ENCODE results near the gene AP2M1.
"Not testable (repeated sequence)": the region's sequence is repeated elsewhere in the genome, so short reads cannot be mapped to it uniquely, and the experiment has no call there.

Gene AP2M1

DNA sequence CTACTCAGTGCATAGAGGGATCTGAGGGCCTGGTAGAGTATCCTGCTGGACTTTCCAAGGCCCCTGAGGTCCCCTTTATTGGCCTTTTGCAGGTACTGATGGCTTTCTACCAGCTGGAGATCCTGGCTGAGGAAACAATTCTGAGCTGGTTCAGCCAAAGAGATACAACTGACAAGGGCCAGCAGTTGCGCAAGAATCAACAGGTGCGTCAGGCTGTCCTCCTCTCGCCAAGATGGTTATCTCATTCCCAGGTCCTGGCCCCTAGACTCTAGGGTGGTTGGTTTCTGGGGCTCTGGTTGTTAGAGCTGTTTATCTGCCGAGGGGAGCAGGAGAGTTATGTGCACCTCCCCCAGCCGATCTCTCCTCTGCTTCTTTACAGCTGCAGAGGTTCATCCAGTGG, 30.1 kb upstream of the AP2M1 start:
- no peaks in the 10 kb centered on the region for H3K4me1 ChIP-seq
- no peaks in the 10 kb centered on the region for H3K27me3 ChIP-seq
- peaks cover 70% of the 10 kb centered on the region for H3K36me3 ChIP-seq
- H3K4me3 ChIP-seq (ENCODE audit: low read depth, low read length), result no peak overlapping the region
- no peaks in the 10 kb centered on the region for H3K9me3 ChIP-seq
- DNase-seq, result no peak
- TF ChIP-seq, protein P1, sequence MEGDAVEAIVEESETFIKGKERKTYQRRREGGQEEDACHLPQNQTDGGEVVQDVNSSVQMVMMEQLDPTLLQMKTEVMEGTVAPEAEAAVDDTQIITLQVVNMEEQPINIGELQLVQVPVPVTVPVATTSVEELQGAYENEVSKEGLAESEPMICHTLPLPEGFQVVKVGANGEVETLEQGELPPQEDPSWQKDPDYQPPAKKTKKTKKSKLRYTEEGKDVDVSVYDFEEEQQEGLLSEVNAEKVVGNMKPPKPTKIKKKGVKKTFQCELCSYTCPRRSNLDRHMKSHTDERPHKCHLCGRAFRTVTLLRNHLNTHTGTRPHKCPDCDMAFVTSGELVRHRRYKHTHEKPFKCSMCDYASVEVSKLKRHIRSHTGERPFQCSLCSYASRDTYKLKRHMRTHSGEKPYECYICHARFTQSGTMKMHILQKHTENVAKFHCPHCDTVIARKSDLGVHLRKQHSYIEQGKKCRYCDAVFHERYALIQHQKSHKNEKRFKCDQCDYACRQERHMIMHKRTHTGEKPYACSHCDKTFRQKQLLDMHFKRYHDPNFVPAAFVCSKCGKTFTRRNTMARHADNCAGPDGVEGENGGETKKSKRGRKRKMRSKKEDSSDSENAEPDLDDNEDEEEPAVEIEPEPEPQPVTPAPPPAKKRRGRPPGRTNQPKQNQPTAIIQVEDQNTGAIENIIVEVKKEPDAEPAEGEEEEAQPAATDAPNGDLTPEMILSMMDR (IDR thresholded peaks at IDR 0.05; ENCODE audit: low read depth, low read length), result no peak

DNA sequence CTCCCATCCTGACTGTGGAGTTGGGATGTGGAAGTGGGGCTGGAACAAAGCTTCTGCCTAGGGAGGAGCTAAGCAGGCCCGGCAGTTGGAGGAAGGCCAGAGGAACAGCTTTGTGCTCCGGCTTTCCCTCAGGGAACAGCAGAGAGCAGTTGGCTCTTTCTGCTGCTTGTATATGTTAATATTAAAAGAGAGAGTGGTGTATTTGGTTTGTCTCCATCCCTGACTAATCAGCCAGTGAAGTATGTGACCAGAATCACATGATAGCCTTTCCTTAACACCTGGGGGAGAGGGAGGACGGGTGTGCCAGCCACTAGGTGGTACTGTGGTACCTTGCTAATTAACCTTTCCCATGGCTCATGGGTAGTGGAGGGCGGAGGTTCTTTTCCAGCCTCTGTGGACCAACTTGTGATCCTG, 29.5 kb upstream of the AP2M1 start:
- DNase-seq, result peak; percentile 60
- H3K27me3 ChIP-seq, result no peaks in the 10 kb centered on the region

DNA sequence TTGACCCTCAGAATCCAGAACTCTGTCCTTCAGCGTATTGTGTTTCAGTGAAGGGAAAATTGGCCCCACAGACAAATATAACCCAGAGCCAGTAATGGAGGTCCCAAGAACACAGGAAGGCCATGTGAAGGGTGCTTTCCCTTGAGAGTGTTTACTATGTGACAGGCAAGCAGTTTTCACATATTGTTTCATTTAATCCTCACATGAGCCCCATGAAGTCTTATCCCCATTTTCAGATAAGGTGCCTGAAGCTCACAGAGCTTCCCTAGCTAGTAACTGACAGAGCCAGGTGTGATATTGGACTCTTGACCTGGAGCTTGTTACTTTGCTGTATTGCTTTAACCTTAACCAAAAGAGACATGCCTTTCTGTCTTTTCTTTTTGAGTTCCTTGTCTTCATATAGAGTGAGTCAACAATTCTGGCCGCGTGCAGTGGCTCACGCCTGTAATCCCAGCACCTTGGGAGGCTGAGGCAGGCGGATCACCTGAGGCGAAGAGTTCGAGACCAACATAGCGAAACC, 28.8 kb upstream of the AP2M1 start:
- Histone ChIP-seq H3K27me3 (no peaks in the 10 kb centered on the region), H3K4me3 (ENCODE audit: low read depth, low read length) (no peak overlapping the region), H3K4me1 (no peaks in the 10 kb centered on the region), H3K36me3 (peaks cover 60% of the 10 kb centered on the region), H3K9me3 (no peaks in the 10 kb centered on the region)
- TF ChIP-seq, protein P1 (IDR thresholded peaks at IDR 0.05; ENCODE audit: low read depth, low read length), result no peak
- no peak for DNase-seq

More for the DNA sequence above, 29.5 kb upstream of the AP2M1 start:
- no peaks in the 10 kb centered on the region for H3K4me1 ChIP-seq
- TF ChIP-seq, protein P1 (IDR thresholded peaks at IDR 0.05; ENCODE audit: low read depth, low read length), result peak; percentile 62
- H3K36me3 ChIP-seq, result peaks cover 67% of the 10 kb centered on the region
- H3K4me3 ChIP-seq (ENCODE audit: low read depth, low read length), result no peak overlapping the region
- no peaks in the 10 kb centered on the region for H3K9me3 ChIP-seq

DNA sequence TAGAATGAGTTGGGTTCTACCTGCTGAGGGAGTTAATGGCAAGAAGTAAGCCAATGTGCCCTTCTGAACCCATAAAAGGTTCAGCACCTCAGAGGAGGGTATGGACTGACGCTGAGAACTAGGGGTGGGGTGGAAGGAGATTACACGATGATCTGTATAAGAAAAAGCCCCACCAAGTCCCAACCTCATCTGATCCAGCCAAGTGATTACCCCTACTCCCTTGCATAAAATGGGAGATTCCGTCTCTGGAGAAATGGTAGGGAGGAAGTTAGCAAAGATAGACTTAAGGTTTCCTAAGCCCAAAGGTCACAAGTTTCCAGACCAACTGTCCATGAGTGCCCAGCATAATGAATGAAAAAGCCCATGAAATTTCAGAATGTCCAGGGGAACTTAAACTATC, 26.6 kb upstream of the AP2M1 start:
- no peaks in the 10 kb centered on the region for H3K9me3 ChIP-seq
- H3K36me3 ChIP-seq, result peaks cover 38% of the 10 kb centered on the region
- H3K4me1 ChIP-seq, result no peaks in the 10 kb centered on the region
- no peak overlapping the region for H3K4me3 ChIP-seq (ENCODE audit: low read depth, low read length)
- TF ChIP-seq, protein P1 (IDR thresholded peaks at IDR 0.05; ENCODE audit: low read depth, low read length), result no peak
- no peak for DNase-seq
- no peaks in the 10 kb centered on the region for H3K27me3 ChIP-seq

DNA sequence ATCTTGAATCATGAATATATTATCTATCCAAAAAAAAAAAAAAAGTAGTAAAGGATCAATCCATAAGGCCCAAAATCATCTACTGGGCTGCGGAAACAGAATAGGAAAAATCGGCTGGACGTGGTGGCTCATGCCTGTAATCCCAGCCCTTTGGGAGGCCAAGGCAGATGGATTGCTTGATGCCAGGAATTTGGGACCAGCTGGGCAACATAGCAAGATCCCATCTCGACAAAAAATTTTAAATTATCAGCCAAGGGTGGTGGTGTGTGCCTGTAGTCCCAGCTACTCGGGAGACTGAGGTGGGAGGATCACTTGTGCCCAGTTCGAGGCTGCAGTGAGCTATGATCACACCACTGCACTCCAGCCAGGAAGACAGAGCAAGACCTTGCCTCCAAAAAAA, 25.5 kb upstream of the AP2M1 start:
- Histone ChIP-seq H3K27me3 (no peaks in the 10 kb centered on the region), H3K36me3 (peaks cover 27% of the 10 kb centered on the region), H3K9me3 (no peaks in the 10 kb centered on the region), H3K4me1 (no peaks in the 10 kb centered on the region), H3K4me3 (ENCODE audit: low read depth, low read length) (no peak overlapping the region)
- DNase-seq, result no peak
- TF ChIP-seq, protein P1 (IDR thresholded peaks at IDR 0.05; ENCODE audit: low read depth, low read length), result no peak

DNA sequence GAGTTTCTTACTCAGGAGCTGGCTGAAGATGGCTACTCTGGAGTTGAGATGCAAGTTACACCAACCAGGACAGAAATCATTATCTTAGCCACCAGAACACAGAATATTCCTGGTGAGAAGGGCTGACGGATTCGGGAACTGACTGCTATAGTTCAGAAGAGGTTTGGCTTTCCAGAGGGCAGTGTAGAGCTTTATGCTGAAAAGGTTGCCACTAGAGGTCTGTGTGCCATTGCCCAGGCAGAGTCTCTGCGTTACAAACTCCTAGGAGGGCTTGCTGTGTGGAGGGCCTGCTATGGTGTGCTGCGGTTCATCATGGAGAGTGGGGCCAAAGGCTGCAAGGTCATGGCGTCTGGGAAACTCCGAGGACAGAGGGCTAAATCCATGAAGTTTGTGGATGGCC, 24.9 kb upstream of the AP2M1 start:
- H3K4me1 ChIP-seq; DNase-seq; H3K9me3 ChIP-seq; H3K27me3 ChIP-seq; H3K4me3 ChIP-seq (ENCODE audit: low read depth, low read length): not testable (repeated sequence)
- peaks cover 21% of the 10 kb centered on the region for H3K36me3 ChIP-seq
- TF ChIP-seq, protein P1 (IDR thresholded peaks at IDR 0.05; ENCODE audit: low read depth, low read length), result peak; percentile 48
